ENCODE results near the gene GPR15LG.

Gene GPR15LG

DNA sequence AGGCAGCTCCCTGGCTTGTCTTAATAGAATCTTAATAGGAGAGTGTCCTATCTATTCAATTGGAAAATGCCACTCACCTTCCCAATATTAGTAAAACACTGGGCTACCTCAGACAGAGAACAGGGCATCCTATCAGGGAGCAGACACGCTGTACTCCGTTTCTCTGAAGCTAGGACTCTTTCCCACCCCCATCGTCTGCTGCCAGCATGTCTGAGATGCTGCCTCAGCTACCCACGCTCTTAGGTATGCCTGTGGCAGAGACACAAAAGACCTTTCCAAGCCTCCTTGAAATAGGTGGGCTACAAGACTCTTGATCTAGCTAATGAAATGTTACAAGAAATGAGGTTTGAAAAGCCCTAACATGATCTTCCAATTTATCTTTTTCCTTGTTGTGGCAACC lies 54.2 kb downstream of the GPR15LG start:
- H3F3A ChIP-seq (ENCODE audit: insufficient read depth, low read length) = no peaks in the 10 kb centered on the region
- DNase-seq = no peak
- no peaks in the 10 kb centered on the region for H4K20me1 ChIP-seq (ENCODE audit: insufficient read depth, low read length)
- TF ChIP-seq EZH2phosphoT487 (IDR thresholded peaks at IDR 0.05; ENCODE audit: low read length) = no peak
- TF ChIP-seq, protein P1, sequence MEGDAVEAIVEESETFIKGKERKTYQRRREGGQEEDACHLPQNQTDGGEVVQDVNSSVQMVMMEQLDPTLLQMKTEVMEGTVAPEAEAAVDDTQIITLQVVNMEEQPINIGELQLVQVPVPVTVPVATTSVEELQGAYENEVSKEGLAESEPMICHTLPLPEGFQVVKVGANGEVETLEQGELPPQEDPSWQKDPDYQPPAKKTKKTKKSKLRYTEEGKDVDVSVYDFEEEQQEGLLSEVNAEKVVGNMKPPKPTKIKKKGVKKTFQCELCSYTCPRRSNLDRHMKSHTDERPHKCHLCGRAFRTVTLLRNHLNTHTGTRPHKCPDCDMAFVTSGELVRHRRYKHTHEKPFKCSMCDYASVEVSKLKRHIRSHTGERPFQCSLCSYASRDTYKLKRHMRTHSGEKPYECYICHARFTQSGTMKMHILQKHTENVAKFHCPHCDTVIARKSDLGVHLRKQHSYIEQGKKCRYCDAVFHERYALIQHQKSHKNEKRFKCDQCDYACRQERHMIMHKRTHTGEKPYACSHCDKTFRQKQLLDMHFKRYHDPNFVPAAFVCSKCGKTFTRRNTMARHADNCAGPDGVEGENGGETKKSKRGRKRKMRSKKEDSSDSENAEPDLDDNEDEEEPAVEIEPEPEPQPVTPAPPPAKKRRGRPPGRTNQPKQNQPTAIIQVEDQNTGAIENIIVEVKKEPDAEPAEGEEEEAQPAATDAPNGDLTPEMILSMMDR (IDR thresholded peaks at IDR 0.05; ENCODE audit: low read length) = no peak
- TF ChIP-seq EZH2 (optimal IDR thresholded peaks at IDR 0.05; ENCODE audit: low read depth, low read length) = no peak
- H3K4me2 ChIP-seq (ENCODE audit: low read depth, low read length) = no peak overlapping the region
- H2AFZ ChIP-seq (ENCODE audit: low read length) = no peak overlapping the region
- H3K9me2 ChIP-seq (replicated peaks; ENCODE audit: insufficient read depth, low read length) = no peaks in the 10 kb centered on the region
- no peaks in the 10 kb centered on the region for H3K9me3 ChIP-seq (replicated peaks; ENCODE audit: insufficient read depth, low read length)
- H3K27ac ChIP-seq (ENCODE audit: low read length) = no peak overlapping the region
- no peak overlapping the region for H3K9ac ChIP-seq (ENCODE audit: low read length)
- no peak overlapping the region for H3K4me3 ChIP-seq (ENCODE audit: low read length)
- H3K36me3 ChIP-seq (replicated peaks; ENCODE audit: insufficient read depth, low read length) = no peaks in the 10 kb centered on the region
- no peaks in the 10 kb centered on the region for H3K27me3 ChIP-seq (replicated peaks; ENCODE audit: insufficient read depth, low read length)
- H3K4me1 ChIP-seq (ENCODE audit: low read length) = no peaks in the 10 kb centered on the region
- H3K79me2 ChIP-seq (ENCODE audit: low read length) = no peaks in the 10 kb centered on the region

DNA sequence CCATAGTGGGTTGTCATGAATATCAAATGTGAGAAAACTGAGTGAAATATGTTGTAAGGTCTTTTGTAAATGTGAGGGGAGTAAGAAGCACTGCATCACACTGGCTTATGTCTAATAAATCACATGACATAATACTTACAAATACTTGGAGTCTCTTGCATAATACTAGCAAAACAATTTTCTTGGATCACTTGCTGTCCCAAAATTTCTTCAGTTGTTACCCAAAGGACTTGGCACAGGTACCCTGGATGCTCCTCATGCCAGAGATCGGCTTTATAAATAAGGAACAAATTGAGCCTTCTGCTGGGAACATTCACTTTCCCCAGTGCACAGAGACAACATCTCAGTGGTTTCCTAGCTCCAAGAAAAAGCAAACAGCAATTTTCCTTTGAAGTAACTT lies 56.8 kb downstream of the GPR15LG start:
- Histone ChIP-seq H3K79me2 (ENCODE audit: low read length) (no peaks in the 10 kb centered on the region), H3F3A (ENCODE audit: insufficient read depth, low read length) (no peaks in the 10 kb centered on the region), H3K4me2 (ENCODE audit: low read depth, low read length) (no peak overlapping the region), H3K4me3 (ENCODE audit: low read length) (no peak overlapping the region), H3K4me1 (ENCODE audit: low read length) (no peaks in the 10 kb centered on the region), H2AFZ (ENCODE audit: low read length) (no peak overlapping the region), H3K36me3 (replicated peaks; ENCODE audit: insufficient read depth, low read length) (no peaks in the 10 kb centered on the region), H3K9me2 (replicated peaks; ENCODE audit: insufficient read depth, low read length) (no peaks in the 10 kb centered on the region), H4K20me1 (ENCODE audit: insufficient read depth, low read length) (no peaks in the 10 kb centered on the region), H3K9ac (ENCODE audit: low read length) (no peak overlapping the region), H3K9me3 (replicated peaks; ENCODE audit: insufficient read depth, low read length) (no peaks in the 10 kb centered on the region), H3K27me3 (replicated peaks; ENCODE audit: insufficient read depth, low read length) (no peaks in the 10 kb centered on the region), H3K27ac (ENCODE audit: low read length) (no peak overlapping the region)
- TF ChIP-seq, protein P1 (IDR thresholded peaks at IDR 0.05; ENCODE audit: low read length) = no peak
- TF ChIP-seq EZH2phosphoT487 (IDR thresholded peaks at IDR 0.05; ENCODE audit: low read length) = no peak
- TF ChIP-seq EZH2 (optimal IDR thresholded peaks at IDR 0.05; ENCODE audit: low read depth, low read length) = no peak
- no peak for DNase-seq

DNA sequence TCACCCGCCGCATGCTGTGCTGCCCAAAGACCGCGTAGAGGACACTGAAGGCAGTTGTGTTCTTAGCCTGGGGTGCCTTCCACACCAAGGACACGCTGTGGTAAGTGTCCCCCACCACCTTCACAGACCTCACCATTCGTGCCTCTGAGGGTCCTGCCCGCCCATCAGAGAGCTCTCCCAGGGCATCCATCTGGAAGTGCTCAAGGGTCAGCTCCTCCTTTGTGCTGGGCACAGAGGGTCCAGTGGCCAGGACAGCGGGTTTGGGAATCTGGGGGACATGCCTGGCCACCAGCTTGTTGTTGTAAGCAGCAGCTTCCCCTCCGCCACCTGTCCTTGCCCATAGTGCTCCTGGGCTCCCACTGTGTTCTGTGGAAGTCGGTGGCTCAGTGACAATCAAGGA lies 58.8 kb downstream of the GPR15LG start:
- H2AFZ ChIP-seq (ENCODE audit: low read length) = no peak overlapping the region
- no peak overlapping the region for H3K4me3 ChIP-seq (ENCODE audit: low read length)
- no peaks in the 10 kb centered on the region for H3K36me3 ChIP-seq (replicated peaks; ENCODE audit: insufficient read depth, low read length)
- H4K20me1 ChIP-seq (ENCODE audit: insufficient read depth, low read length) = no peaks in the 10 kb centered on the region
- TF ChIP-seq EZH2phosphoT487 (IDR thresholded peaks at IDR 0.05; ENCODE audit: low read length) (no peak), EZH2 (optimal IDR thresholded peaks at IDR 0.05; ENCODE audit: low read depth, low read length) (no peak)
- H3K9me3 ChIP-seq (replicated peaks; ENCODE audit: insufficient read depth, low read length) = no peaks in the 10 kb centered on the region
- no peaks in the 10 kb centered on the region for H3K9me2 ChIP-seq (replicated peaks; ENCODE audit: insufficient read depth, low read length)
- no peaks in the 10 kb centered on the region for H3F3A ChIP-seq (ENCODE audit: insufficient read depth, low read length)
- no peak for DNase-seq
- H3K4me1 ChIP-seq (ENCODE audit: low read length) = no peaks in the 10 kb centered on the region
- no peaks in the 10 kb centered on the region for H3K27me3 ChIP-seq (replicated peaks; ENCODE audit: insufficient read depth, low read length)
- H3K79me2 ChIP-seq (ENCODE audit: low read length) = no peaks in the 10 kb centered on the region
- no peak overlapping the region for H3K4me2 ChIP-seq (ENCODE audit: low read depth, low read length)
- H3K27ac ChIP-seq (ENCODE audit: low read length) = no peak overlapping the region
- no peak overlapping the region for H3K9ac ChIP-seq (ENCODE audit: low read length)

DNA sequence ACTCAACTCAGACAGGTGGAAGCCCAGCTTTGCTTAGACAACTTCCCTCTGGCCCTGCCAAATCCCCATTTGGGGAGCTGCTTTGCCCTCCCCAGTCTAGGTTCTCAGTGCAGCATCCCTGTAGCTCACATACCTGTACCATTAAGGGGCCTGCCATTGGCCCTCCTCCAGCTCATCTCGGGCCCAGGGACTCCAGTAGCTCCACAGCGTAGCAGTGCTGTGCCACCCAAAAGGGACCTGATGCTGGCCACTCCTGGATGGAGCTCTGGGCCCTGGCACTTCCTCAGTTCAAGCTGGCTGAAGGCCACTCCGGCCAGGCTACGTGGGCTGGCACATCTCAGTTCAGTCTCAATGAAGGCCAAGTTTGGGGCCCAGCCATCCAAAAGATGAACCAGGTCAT lies 60.3 kb downstream of the GPR15LG start:
- Histone ChIP-seq H3K79me2 (ENCODE audit: low read length) (no peaks in the 10 kb centered on the region), H3K36me3 (replicated peaks; ENCODE audit: insufficient read depth, low read length) (no peaks in the 10 kb centered on the region), H3K4me2 (ENCODE audit: low read depth, low read length) (no peak overlapping the region), H3K27me3 (replicated peaks; ENCODE audit: insufficient read depth, low read length) (no peaks in the 10 kb centered on the region), H4K20me1 (ENCODE audit: insufficient read depth, low read length) (no peaks in the 10 kb centered on the region), H3K9me2 (replicated peaks; ENCODE audit: insufficient read depth, low read length) (no peaks in the 10 kb centered on the region), H3K9ac (ENCODE audit: low read length) (no peak overlapping the region), H3K4me3 (ENCODE audit: low read length) (no peak overlapping the region), H3K27ac (ENCODE audit: low read length) (no peak overlapping the region), H2AFZ (ENCODE audit: low read length) (no peak overlapping the region), H3K9me3 (replicated peaks; ENCODE audit: insufficient read depth, low read length) (no peaks in the 10 kb centered on the region), H3F3A (ENCODE audit: insufficient read depth, low read length) (no peaks in the 10 kb centered on the region), H3K4me1 (ENCODE audit: low read length) (no peaks in the 10 kb centered on the region)
- TF ChIP-seq EZH2 (optimal IDR thresholded peaks at IDR 0.05; ENCODE audit: low read depth, low read length) = no peak
- TF ChIP-seq, protein P1 (IDR thresholded peaks at IDR 0.05; ENCODE audit: low read length) = no peak
- no peak for TF ChIP-seq EZH2phosphoT487 (IDR thresholded peaks at IDR 0.05; ENCODE audit: low read length)
- no peak for DNase-seq
